K562 (cell line): Measurements from ENCODE around the gene OSTF1. TPM values are rescaled to one million over a fixed set of nuclear protein-coding genes. Genes with fewer than 3 reads are reported as not detected.

Experiments
- ATAC-seq: fragments of 200-7000 bp; cut with Tn5 transposase; 3 replicates; pipeline ENCODE4 v1.9.1; 2020; ENCODE audit warnings: moderate library complexity
- BruUV-seq: library from RNA; stranded (reverse); fragments of 400-500 nt; replicated peaks from 2 replicates; lab custom pipeline; 2021; lab: Mats Ljungman, UMichigan
- CTCF ChIA-PET: fragments of 300-600 bp; formaldehyde crosslinking; extraction: SDS; loops from one replicate; lab custom pipeline; 2021; ENCODE audit warnings: low intra/inter-chr PET ratio; lab: Yijun Ruan, JAX
- POLR2A ChIA-PET: fragments of 300-600, 350-650 bp; sonication (Branson Sonifier 250); formaldehyde crosslinking; extraction: SDS; loops from one replicate; lab custom pipeline; 2021; ENCODE audit warnings: antibody characterized with exemption, inconsistent platforms; lab: Yijun Ruan, JAX
- DNase-seq, 4 experiments: peaks; one replicate each; pipeline versions ENCODE4 v3.0.0 to v3.0.0-alpha.2; 2011 to 2018; ENCODE audit warnings: low spot score in 3 of 4, mixed read lengths in 3 of 4; ENCODE audit errors: extremely low read depth in 1 of 4
- FAIRE-seq: peaks from 2 replicates; lab custom pipeline; 2011; peaks lifted over from hg19 to GRCh38; lab: Jason Lieb, UNC
- H2AFZ ChIP-seq: 2 replicates; pipeline ENCODE4 v1.6.0; 2011; ENCODE audit warnings: low read depth, low read length, control low read depth, inconsistent platforms
- H3K27ac ChIP-seq: fragments of 200-600 bp; 3 replicates; pipeline ENCODE4 v1.8.0; 2011; ENCODE audit warnings: low read depth, mild to moderate bottlenecking, control low read depth, inconsistent platforms, low read length, moderate library complexity, mixed read lengths; ENCODE audit errors: extremely low read depth
- H3K27me3 ChIP-seq, 2 experiments: fragments of 300-600 bp in 1 of 2; 2 replicates in 1 of 2; 3 replicates in 1 of 2; pipeline versions ENCODE4 v1.6.0 to v1.8.0; 2011; ENCODE audit warnings: inconsistent platforms in 2 of 2, low read length in 2 of 2, mild to moderate bottlenecking in 1 of 2, mixed read lengths in 1 of 2, moderate library complexity in 1 of 2; ENCODE audit not compliant: control insufficient read depth in 2 of 2, insufficient read depth in 2 of 2
- H3K36me3 ChIP-seq: fragments of 300-600 bp; 3 replicates; pipeline ENCODE4 v1.8.0; 2011; ENCODE audit warnings: mild to moderate bottlenecking, low read length, inconsistent platforms; ENCODE audit not compliant: control insufficient read depth, insufficient read depth
- H3K4me1 ChIP-seq, 2 experiments: fragments of 200-600 bp in 1 of 2; replicated peaks in 1 of 2; 2 replicates in 1 of 2; 3 replicates in 1 of 2; pipeline versions ENCODE4 v1.5.1 to v1.8.0; 2011; ENCODE audit warnings: inconsistent platforms in 2 of 2, low read length in 2 of 2, mild to moderate bottlenecking in 1 of 2, mixed read lengths in 1 of 2, moderate library complexity in 1 of 2; ENCODE audit not compliant: control insufficient read depth in 2 of 2, insufficient read depth in 2 of 2
- H3K4me2 ChIP-seq: 2 replicates; pipeline ENCODE4 v1.6.1; 2011; ENCODE audit warnings: low read length, control low read depth, inconsistent platforms, mixed read lengths; ENCODE audit not compliant: insufficient read depth
- H3K4me3 ChIP-seq: fragments of 200-600 bp; sonication (generic), shearing (Covaris generic); 2 replicates; pipeline ENCODE4 v1.5.1; 2016; ENCODE audit warnings: control low read depth, inconsistent platforms
- H3K79me2 ChIP-seq: fragments of 200-600 bp; 3 replicates; pipeline ENCODE4 v1.8.0; 2011; ENCODE audit warnings: low read length, inconsistent platforms; ENCODE audit not compliant: control insufficient read depth, insufficient read depth
- H3K9ac ChIP-seq, 2 experiments: 2 replicates each; pipeline versions ENCODE4 v1.6.0 to v1.6.1; 2011; ENCODE audit warnings: low read depth in 2 of 2, low read length in 2 of 2, control low read depth in 1 of 2, inconsistent platforms in 1 of 2, mild to moderate bottlenecking in 1 of 2, mixed read lengths in 1 of 2; ENCODE audit not compliant: insufficient read depth in 1 of 2
- H3K9me1 ChIP-seq: one replicate; pipeline ENCODE4 v1.6.0; 2011; ENCODE audit warnings: inconsistent platforms, mild to moderate bottlenecking, low read length, moderate library complexity; ENCODE audit not compliant: control insufficient read depth, insufficient read depth
- H3K9me3 ChIP-seq: replicated peaks from 2 replicates; pipeline ENCODE4 v1.5.1; 2011; ENCODE audit warnings: low read depth, low read length, inconsistent platforms; ENCODE audit not compliant: control insufficient read depth, insufficient read depth
- H4K20me1 ChIP-seq: replicated peaks from 2 replicates; pipeline ENCODE4 v1.6.1; 2011; ENCODE audit warnings: low read length, inconsistent platforms, mixed read lengths; ENCODE audit not compliant: control insufficient read depth, insufficient read depth
- CREB5 ChIP-seq: fragments of 250-450 bp; sonication (Bioruptor Pico); IDR thresholded peaks from 2 replicates; pipeline ENCODE4 v1.5.0; 2020; ENCODE audit warnings: mild to moderate bottlenecking
- IRF9 ChIP-seq: fragments of 450-650 bp; IDR thresholded peaks from 2 replicates; pipeline ENCODE4 v1.6.1; 2016; ENCODE audit warnings: missing biosample characterization, missing genetic modification characterization
- KDM4B ChIP-seq, 2 experiments: fragments of 450-650 bp in 1 of 2; sonication (generic) in 1 of 2; IDR thresholded peaks; 2 replicates each; pipeline ENCODE4 v1.6.1; 2016 to 2017; ENCODE audit warnings: borderline replicate concordance in 2 of 2, antibody characterized with exemption in 1 of 2, low read depth in 1 of 2, mild to moderate bottlenecking in 1 of 2
- MIER1 ChIP-seq: fragments of 450-650 bp; IDR thresholded peaks from 2 replicates; pipeline ENCODE4 v1.6.1; 2016; ENCODE audit warnings: antibody characterized with exemption, mild to moderate bottlenecking, low read depth
- MNT ChIP-seq, 2 experiments: fragments of 450-650 bp; conservative IDR thresholded peaks; 2 replicates each; pipeline ENCODE4 v1.6.1; 2017; ENCODE audit warnings: mild to moderate bottlenecking in 2 of 2, moderate library complexity in 2 of 2
- SMAD2 ChIP-seq: fragments of 150-350 bp; IDR thresholded peaks from 2 replicates; pipeline ENCODE4 v1.6.1; 2014; ENCODE audit warnings: low read depth, mild to moderate bottlenecking, low read length
- SMARCC2 ChIP-seq: fragments of 450-650 bp; IDR thresholded peaks from 2 replicates; pipeline ENCODE4 v1.6.1; 2017; ENCODE audit warnings: antibody characterized with exemption, moderate library complexity, mild to moderate bottlenecking, low read depth
- ZNF561 ChIP-seq: fragments of 450-650 bp; formaldehyde crosslinking; conservative IDR thresholded peaks from 2 replicates; pipeline ENCODE4 v1.4.0; 2020; ENCODE audit warnings: mild to moderate bottlenecking, moderate library complexity
- WGBS: fragments of 100-300 bp; shearing (Covaris generic); methylation state at CpG from one replicate; pipeline ENCODE4 v1.1.6; 2016; ENCODE audit warnings: low coverage, mixed read lengths; ENCODE audit not compliant: insufficient coverage; ENCODE audit errors: missing lambda C conversion rate; 5-methylcytosine and 5-hydroxymethylcytosine counted together
- in situ Hi-C: fragments of 300-500 bp; cut with MboI; formaldehyde crosslinking; loops from 4 replicates; pipeline ENCODE4 v1.15.0; 2018; ENCODE audit warnings: inconsistent platforms, mixed read lengths
- intact Hi-C: fragments of 100-400 bp; cut with micrococcal nuclease; formaldehyde crosslinking; loops from 2 replicates; pipeline ENCODE4 v1.14.2; 2022
- polyA plus RNA-seq, 8 experiments: library from polyadenylated mRNA; depleted of rRNA in 4 of 8; stranded (reverse) in 5 of 8; unstranded in 3 of 8; fragments of >200 nt; fragmentation: Nextera tagmentation in 2 of 8; fragmentation: Illumina TruSeq in 1 of 8; extraction: Ambion mirVana in 2 of 8; extraction: Trizol in 1 of 8; gene quantifications; 2 replicates each; pipeline versions ENCODE4 v1.2.1 to v1.2.3, GENCODE V29; 2011 to 2014; ENCODE audit warnings: inconsistent platforms in 1 of 8, missing spikeins in 1 of 8
- total RNA-seq, 7 experiments: library from RNA; depleted of rRNA in 6 of 7; stranded (reverse); fragments of >200 nt in 6 of 7; fragmentation: Illumina TruSeq in 2 of 7; extraction: Trizol in 2 of 7; gene quantifications; 2 replicates each; pipeline versions ENCODE4 v1.2.1 to v1.2.3, GENCODE V29; 2011 to 2021; ENCODE audit warnings: low replicate concordance in 1 of 7

OSTF1 gene
- total and polyA plus RNA-seq, 9 of the 15 experiments (the other 6 are each of a cell fraction or from before 2014, with no cell fraction given) = 15.0 to 37.3 (median 23.0) TPM

- ChIA-PET POLR2A (no interaction called here), CTCF (interaction anchor here (0.6 kb wide), 1 partner anchor 17 kb away, joined by 3 read pairs; no protein-coding TSS in a partner anchor)
- Histone ChIP-seq H3K79me2 (no peaks in the 10 kb centered on the region), H3K4me3 (no peak overlapping the region), H3K9me1 (no peaks in the 10 kb centered on the region), H3K36me3 (no peaks in the 10 kb centered on the region), H3K27ac (no peak overlapping the region), H3K9ac (no peak overlapping the region), H4K20me1 (no peaks in the 10 kb centered on the region), H3K4me1 (no peaks in the 10 kb centered on the region), H3K4me2 (no peak overlapping the region), H2AFZ (no peak overlapping the region)
- no peak for ATAC-seq
- no peak for DNase-seq
- 93% methylated on average over 2 of the region's 6 CpGs for WGBS
- no peak for FAIRE-seq
- in situ Hi-C loops = no loop called here
- TF ChIP-seq CREB5 (CRISPR knock-in tag) = no peak
- no peak for TF ChIP-seq SMAD2
- no peak for TF ChIP-seq SMARCC2
- TF ChIP-seq ZNF561 (CRISPR knock-in tag) = no peak
- no peak for TF ChIP-seq KDM4B (IDR thresholded peaks at IDR 0.05; ENCODE audit: borderline replicate concordance in 2 of 2, low read depth in 1 of 2)
- TF ChIP-seq IRF9 (tag) = no peak
- no peak for TF ChIP-seq MIER1
- TF ChIP-seq MNT (conservative IDR thresholded peaks at IDR 0.05) = no peak
- TF ChIP-seq, all 486 proteins: peak for 0
- BruUV-seq = no TSS peak
- intact Hi-C loops = no loop called here
- Histone ChIP-seq H3K9me3 (no peaks in the 10 kb centered on the region), H3K27me3 (no peaks in the 10 kb centered on the region)
Measured at GRCh38 chr9:75106857-75107256, 18.5 kb downstream of the OSTF1 start.
